Fibroblast of peridontal ligament (primary cell): ENCODE results near the gene ATP8B4.

Experiments
- DNase-seq: peaks from one replicate; pipeline ENCODE4 v3.0.0-alpha.2; 2010; ENCODE audit errors: extremely low read depth

ATP8B4 gene

DNA sequence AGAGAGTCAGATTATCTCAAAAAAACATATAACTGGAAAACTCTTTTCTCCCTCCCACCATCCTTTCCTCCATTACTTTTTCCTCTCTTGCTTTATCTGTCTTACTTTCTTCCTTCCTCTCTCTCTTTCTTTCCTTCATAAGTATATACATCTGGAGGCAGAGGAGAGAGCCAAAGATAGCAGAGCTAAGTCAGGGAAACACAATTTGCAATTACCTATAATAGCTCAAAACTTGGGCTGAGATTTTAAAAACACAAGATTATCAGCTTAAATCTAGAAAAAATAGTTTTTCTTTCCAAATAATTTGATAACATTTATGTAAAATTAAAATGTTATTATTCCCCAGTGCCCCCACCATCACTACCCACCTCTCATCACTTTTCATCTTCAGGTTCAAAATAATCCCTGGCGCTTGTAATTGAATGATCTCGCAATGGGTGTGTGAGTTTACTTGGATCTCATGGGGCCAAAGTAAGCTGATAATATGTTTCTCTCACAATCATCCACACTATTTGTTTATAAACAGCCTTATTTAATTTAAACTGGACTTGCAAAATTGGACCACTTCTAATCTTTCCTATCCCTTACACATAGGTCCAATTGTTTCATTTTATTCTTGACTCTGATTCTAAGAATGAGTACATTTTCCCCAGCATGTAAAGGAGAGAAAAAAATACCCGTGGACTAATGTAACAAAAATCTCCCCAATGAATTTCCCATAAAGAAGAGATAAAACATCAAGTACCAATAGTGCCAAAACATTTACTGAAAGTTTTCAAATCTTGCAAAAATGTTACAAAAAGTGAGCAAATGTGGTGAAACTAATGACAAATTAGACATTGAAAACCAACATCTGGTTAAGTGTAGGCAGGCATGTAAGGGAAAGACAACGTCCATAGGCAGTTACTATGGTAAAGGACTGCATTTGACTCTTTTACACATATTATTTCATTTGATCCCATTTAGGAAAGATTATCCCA is 261.2 kb downstream of the ATP8B4 start:
- DNase-seq = no peak

DNA sequence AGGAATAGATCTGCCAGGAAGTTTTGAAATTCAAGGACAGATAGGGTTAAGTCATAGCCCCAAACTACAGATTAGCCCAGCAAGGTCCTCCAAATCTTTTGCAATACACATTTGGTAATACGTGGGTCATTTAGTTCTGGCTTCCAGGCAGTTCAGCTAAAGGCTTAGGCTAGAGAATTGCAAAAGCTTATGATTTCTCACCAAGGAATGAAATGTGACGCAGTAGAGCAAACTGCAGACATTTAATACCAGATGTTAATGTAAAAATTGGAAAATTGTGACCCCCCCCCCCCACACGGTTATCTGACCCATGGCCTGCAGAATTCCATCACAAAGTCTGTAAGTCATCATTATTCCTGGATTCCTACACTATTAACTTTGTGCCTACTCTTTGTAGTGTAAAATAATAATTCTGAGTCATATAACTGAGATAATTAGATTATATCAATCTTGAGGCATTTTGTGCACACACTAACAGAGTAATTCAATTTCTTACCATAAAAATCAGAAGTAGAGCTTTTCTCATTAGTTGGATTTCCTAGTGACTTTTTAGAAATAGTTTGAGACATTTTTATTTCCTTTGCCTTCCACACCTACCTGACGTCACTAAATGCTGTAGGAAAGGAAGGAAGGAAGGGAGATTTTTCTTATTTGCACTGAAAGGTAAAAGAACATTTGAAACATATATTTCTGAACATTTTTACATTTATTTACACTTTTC is 263.0 kb downstream of the ATP8B4 start:
- peak; percentile 100 for DNase-seq

- DNase-seq = no peak
These were observed 266.3 kb downstream of the ATP8B4 start for GRCh38 chr15:49852756-49853155.

DNA sequence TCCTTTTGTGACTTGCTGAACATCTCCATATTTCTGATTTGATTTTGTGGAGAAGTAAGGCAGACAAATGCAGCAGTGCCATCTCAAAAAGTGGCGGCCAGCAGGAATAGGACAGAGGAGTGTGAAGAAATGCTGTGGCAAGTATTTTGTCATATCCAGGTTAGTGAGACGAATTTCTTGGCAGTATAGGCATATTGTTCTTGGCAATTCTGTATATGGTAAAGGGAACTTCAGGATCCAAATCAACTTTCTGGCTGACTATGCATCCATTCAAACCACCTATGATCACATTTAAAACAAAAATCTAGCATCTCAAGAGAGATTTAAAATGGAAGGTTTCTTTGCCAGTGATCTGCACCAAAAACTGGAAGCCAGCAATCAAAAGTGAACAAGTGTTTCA is 270.2 kb downstream of the ATP8B4 start:
- DNase-seq = no peak

- DNase-seq = peak; percentile 100
These were observed 270.7 kb downstream of the ATP8B4 start for GRCh38 chr15:49848282-49848724.

GRCh38 chr15:49847423-49848281 is 271.4 kb downstream of the ATP8B4 start:
- DNase-seq = no peak

DNA sequence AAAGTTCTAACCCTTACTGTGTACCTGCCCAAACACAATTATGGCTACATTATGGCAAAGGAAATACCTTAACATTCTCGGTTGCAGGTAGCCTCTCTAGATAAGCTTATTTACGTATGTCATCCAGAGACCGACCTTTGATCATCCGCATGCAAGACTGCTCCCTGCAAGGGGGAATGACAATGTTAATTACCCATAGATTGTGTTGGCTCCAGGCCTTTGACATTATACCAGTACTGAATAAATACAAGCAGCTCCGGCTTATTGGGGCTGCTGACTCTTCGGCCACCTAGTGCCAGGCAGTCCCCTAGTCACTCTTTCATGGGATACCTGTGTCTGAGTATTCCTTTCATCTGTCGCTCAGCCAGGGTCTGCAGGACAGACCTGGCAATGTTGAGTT is 274.6 kb downstream of the ATP8B4 start:
- no peak for DNase-seq

- DNase-seq = no peak
These were observed 275.3 kb downstream of the ATP8B4 start for GRCh38 chr15:49843725-49844124.

DNA sequence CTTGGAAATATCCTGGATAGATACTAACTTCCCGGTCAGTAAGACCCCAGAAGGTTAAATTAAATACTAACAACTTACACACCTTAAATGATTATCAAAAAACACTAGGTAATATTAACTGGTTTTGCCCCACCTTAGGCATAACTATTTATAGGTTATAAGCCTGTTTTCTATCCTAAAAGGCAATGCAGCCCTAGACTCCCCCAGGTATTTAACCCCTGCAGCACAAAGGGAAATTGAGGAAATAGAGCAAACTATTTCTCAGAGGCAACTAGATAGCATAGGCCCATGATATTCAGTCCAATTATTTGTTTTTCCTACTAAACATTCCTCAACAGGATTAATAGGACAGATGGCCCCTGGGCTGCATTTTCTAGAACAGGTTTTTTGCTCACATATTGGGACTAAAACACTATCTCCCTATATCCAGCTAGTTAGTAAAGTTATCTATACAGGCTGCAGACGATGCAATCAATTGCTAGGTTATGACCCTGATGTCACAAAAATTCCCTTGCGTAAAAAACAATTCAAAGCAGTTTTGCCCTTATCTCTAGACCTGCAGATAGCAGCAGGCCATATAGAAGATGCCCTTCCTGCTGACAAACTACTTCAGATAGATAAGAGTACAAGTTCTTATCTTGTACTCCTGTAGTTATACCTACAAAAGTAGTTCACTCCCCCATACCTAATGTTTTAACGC is 276.9 kb downstream of the ATP8B4 start:
- DNase-seq = no peak

- DNase-seq = no peak
These were observed 286.5 kb downstream of the ATP8B4 start for GRCh38 chr15:49832511-49832910.

GRCh38 chr15:49831206-49831965 is 287.6 kb downstream of the ATP8B4 start:
- peak; percentile 91 for DNase-seq

- peak; percentile 68 for DNase-seq
These were observed 288.6 kb downstream of the ATP8B4 start for GRCh38 chr15:49830391-49830790.

GRCh38 chr15:49827311-49827710 is 291.7 kb downstream of the ATP8B4 start:
- no peak for DNase-seq

GRCh38 chr15:49826640-49827234 is 292.3 kb downstream of the ATP8B4 start:
- no peak for DNase-seq

DNA sequence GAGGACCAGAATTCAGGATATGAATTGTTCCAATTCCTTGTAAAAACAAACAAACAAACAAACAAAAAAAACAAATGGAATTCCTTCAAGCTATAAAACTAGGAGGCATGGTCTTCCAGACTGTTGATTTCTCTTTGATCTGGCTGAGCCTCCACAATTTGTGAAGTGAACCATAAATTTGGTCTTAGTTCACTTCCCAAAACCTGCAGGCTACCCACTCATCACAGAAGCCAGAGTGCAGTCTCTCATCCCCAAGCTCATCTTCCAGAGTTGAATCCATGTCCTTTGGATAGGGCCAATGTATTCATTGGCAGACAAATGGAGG is 294.3 kb downstream of the ATP8B4 start:
- DNase-seq = no peak

DNA sequence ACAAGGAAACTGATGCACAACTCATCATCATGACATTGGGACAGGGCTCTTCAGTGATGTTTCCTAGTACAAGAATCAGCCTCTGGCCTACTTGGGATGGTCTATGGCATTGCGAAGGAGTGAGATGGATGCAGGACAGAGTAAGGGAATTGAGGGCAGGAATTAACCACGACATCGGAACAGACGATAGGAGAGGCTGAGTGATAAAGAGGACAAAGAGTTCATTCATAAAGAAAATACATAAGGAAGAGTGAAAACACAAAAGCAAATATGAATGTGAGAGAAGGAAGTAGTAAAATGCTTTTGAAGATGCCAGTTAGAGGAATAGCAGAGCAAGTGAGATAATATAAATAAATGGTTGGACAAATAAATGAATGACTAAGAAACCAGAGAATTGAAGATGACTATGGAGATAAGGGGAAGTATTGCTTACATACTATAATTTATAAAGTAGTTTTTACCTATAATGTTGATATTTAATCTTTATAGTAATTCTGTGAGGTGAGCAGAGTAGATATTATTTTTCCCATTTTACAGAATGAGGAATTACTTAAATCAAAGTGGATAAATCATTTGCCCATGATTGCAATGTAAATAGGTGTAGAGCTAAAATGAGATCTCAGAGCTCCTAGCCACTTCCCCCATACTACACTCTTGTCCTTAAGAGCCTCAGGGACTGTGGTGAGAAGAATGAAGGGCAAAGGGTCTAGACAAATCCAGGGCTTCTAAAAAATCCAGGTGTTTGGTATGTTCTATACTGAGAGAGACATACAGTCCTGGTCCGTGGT is 294.9 kb downstream of the ATP8B4 start:
- DNase-seq = no peak

DNA sequence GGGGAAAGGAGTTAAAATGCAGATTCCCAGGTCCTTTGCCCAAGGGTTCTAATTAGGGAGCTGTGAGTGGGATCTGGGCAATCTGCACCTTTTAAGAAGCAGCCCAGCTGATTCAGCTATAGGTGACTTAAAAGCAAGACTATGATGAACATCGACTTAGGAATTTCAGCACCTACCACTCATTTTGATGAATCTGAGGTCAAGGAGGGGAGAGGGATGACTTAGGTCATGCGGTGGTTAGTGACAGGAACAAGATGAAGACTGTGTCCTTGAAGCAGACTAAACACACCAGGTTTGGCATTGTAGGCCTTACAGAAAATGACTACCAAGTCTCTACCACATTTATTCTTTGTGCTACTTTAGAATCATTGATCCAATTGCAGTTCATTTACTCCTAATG is 301.9 kb downstream of the ATP8B4 start:
- no peak for DNase-seq

DNA sequence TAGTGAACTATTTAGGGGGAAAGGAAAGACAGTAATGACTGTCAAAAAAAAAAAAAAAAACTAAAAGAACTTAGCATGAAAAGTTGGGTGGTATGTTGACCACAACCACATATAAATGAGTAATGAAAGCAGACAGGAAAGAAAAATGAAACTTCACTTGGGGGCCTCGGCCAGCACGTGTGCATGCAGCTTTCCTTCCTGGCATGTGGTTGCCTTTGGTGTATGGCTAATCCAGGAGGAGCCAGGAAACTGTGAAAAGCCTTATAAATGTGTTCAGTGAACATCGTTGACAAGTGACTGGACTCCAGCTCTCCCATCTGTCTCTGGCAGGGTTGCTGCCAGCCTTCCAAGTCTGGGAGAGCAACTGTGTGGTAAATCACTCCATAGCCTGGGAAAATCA is 303.1 kb downstream of the ATP8B4 start:
- peak; percentile 74 for DNase-seq

- DNase-seq = peak; percentile 29
These were observed 303.5 kb downstream of the ATP8B4 start for GRCh38 chr15:49815526-49815925.
